T-helper 22 cell (primary cell): ENCODE data around the gene POLR2L.

Experiments
- DNase-seq: peaks from one replicate; pipeline ENCODE4 v3.0.0-alpha.2; 2020; ENCODE audit warnings: low read depth

The POLR2L gene

DNA sequence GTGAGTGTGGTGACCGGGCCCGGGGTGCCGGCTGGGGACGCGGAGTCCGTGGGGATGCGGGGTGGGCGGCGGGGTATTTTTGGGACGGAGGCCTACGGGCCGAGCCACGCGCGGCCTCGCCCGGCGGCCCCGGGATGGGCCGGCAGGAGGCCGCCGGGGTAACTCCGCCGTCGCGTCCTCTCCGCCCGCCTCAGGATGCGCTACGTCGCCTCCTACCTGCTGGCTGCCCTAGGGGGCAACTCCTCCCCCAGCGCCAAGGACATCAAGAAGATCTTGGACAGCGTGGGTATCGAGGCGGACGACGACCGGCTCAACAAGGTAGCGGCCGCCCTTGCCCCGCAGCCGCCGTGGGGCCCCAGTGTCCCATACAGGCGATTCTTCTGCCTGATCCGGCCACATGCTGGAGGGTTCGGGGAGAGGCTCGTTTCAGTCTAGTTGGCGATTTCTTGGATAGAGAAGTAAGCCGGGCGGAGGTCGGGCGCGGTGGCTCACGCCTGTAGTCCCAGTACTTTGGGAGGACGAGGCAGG is 32.2 kb downstream of the POLR2L start:
- no peak for DNase-seq

DNA sequence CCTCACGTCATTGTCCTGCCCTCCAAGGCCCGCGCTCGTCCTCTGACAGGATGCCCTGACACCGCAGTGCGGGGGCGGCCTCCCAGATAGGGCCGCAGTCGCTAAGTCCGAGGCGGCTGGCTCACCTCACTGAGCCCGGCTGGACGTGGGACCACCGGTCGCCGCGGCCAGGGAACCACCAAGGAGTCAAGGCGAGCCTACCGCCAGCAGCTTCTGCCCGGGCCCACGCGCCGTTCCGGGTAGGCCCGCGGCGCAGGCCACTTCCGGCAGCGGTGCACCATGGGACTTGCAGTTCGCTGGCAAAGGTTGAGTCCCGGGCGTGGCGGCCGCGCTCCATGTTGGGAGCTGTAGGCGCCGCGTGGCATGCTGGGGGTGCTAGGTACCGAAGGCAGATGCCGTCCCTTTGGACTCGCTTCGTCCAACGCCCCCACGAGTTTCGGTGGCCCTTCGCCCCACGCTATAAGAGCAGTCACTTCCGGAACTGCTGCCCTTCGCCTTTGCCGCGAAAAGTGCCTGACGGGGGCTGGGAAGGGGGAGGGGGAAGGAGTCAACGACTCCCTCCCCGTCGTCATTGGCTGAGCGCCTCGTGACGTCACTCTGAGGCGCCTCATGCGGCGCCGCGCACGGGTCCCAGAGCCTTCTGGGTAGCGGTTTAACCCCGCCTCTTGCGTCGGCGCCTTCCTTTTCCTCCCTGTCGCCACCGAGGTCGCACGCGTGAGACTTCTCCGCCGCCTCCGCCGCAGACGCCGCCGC is 32.9 kb downstream of the POLR2L start, which contains the start of gene RPLP2:
RPLP2 (plus strand) TSS at position 681 of the 753 bp plus-strand sequence. CDS start 268 bp downstream, outside the sequence.
- DNase-seq = peak; percentile 95

DNA sequence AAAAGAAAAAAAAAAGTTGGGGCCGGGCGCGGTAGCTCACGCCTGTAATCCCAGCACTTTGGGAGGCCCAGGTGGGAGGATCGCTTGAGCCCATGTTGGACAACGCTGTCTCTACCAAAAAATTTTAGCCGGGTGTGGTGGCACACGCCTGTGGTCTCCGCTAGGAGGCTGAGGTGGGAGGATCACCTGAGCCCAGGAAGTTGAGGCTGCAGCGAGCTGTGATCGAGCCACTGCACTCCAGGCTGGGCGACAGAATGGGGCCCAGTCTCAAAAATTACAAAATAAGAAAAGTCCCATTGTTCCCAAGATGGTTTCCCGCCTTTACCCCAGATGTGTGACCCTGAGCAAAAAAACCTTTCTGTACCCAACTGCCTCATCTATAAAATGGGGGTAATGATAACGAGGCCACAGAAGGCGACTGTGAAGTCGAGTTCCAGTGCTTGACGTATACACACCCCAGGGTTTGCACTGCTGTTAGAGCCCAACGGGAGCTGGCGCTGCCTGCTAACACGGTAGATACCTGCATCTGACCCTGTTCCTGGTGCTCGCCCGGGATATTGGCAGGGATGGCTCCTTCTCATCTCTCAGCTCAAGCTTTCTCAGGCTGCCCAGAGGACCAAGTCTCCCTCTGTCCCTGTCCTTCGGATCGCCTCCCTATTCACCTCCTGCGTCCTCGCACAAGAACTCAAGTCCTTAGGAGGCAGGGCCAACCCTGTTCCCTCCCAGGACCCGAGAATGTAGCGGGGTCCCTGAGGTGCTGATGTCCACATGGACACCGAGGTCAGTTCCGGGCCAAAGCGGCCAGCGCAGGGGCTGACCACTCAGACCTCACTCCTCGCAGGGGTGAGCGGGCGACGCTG is 33.7 kb downstream of the POLR2L start:
- DNase-seq = no peak

DNA sequence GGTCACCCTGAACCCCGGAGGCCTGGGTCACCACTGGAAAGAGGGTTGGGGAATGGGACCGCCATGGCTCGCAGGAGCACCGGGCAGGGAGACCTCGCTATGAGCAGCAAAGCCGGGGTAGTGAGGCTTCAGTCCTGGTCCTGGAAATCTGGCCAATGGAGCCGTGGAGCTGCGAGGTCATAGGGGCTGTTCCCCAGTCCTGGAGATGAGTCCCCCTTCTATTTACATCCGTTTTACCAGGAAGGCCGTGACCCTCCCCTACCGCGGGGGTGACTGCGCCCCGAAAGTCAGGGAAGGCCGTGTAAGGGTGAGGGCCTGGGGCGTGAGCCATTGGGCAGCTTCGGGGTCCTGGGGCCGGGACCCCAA is 37.7 kb downstream of the POLR2L start:
- DNase-seq = no peak

DNA sequence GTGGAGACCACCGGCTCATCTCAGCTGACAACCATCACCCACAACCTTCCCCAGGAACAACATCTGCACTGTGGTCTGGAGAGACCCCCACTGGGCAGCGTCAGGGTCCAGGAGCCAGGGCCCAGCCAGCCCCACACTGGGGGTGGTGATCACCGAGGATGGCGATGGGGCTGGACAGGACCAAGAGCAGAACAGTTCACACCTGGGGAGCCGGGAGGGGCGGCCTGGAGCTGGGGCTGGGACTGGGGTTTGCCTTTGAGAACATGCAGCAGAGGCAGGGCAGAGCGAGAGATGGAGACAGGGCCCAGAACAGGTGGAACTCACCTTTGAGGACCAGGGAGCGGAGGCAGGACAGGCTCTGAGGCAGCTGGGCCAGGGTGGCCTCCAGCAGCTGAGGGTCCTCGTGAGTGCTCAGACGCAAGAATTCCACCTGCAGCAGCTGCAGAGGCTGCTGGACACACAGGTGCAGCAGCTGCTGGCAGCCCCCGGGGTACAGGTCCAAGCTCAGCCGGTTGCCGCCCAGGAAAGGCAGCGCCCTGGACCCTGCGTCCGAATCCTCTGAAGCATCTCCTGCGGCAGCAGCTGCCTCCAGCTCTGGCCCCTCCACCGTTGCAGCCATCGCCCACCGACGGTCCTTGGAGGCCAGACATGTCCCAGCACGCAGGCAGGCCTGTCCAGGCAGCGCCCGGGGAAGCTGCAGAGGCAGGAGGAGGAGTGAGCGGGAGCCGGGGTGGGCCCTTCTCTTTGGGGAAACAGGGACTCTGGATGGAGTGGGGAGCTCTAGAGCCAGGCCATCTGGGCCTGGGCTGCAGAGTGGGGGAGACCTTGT is 38.3 kb downstream of the POLR2L start:
- no peak for DNase-seq

DNA sequence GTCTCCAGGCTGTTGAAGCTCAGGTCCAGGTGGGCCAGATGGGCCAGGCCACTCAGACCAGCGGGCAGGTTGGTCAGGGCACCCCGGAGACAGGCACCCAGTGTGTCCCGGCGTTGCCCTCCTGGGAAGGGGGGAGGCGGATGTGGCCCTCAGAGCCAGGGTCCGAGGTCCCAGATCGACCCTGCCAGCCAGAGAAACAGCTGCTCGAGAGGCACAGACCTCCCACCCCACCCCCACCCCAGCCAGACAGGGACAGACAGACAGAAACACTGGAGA is 38.9 kb downstream of the POLR2L start:
- no peak for DNase-seq

DNA sequence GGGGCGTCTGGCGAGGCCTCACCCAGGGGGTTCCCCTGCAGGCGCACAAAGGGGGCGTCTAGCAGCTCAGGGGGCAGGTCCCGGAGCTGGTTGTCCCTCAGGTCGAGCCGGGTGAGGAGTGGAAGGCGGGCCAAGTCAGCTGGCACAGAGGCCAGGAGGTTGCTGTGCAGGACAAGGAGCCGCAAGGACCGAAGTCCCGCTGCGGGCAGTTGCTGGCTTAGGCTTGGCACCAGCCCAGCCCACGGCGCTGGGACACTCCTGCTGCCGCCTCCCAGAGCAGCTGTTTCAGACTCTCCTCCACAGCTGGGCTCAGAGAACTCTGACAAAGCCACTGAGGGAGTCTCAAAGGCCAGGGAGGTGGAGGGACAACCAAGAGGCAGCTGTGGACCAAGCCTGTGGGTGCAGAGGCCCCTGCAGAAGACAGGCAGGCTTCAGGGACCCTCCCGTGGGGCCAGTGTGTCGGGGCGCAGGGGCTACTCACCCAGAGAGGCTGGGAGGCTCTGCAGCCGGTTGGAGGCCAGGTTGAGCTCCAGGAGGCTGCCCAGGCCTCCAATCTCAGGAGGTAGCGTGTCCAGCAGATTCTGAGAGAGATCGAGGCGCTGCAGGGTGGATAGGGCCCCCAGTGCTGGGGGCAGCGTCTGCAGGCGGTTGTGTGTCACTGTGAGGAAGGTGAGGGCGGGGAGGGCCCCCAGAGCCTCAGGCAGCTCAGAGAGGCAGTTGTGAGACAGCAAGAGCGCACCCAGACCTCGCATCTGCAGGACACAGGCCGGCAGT is 39.4 kb downstream of the POLR2L start:
- DNase-seq = no peak

DNA sequence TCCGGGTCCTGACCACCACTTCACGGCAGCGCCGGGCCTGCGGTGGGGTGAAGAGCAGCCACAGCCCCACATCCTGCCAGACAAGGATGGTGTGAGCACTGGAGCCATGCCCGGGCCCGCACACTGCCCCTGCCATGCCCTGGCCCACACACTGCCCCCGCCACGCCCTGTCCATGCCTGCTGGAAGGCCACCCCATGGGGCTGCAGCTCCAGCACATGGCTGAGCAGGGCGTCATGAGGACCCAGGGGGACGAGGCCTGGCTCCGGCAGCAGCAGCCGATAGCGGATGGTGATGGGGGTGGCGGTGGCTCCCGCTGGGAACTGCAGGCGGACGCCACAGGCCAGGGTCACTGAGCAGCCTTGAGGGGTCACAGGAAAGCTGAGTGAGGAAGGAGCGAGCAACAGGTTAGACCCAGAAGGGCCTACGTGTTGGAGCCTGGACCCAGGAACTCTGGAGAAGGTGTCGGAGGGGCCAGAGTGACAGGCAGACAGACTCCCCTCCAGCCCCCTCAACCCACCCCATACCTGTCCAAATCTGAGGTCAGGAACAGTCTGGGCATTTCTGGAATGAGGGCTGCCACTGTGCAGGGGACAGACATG is 40.2 kb downstream of the POLR2L start:
- no peak for DNase-seq

DNA sequence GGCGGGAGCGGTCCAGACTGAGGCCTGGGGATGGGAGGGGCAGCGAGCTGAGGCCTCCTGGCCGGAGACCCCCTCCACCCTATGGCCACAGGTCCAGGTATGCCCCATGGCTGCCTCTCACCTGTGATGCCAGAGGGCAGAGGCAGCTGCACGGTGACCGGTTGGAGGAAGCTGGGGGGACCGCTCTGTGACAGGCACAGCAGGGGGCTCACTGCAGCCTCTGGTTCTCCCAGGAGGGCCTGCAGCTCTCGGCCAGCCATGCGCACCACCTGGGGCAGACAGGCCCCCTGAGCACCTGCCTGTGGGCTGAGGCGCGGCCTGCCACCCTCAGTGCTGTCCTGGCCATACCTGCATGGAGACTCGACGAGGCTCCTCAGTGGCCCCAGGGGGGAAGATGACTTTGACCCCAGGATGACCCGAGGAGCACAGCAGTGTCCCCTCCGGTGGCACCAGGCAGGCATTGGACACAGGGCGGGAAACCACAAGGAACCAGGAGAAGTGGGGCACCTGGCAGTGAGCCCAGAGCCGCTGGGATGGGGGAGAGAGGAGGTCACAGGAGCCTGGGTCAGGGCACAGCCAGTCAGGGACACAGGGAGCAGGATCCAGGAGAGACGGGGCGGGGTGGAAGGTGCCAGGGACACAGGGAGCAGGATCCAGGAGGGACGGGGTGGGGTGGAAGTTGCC is 41.1 kb downstream of the POLR2L start:
- DNase-seq = no peak

DNA sequence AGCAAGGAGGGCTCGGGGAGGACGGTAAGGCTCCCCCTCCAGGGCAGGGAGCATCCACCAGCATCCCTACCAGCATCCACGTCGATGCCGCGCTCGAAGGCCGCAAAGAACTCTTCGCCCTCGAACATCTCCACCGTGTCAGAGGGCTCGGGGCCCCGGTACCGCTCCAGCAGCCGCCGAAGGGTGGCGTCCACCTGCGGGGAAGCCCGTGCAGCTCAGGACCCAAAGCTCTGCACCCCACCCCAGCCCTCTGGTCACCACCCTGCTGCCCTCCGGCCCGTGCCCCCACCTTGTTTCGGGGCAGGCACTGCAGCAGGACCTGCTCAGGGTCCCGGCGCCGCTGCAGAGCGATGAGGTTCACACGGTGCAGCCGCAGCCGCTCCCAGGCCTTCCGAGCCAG is 41.9 kb downstream of the POLR2L start:
- DNase-seq = no peak

DNA sequence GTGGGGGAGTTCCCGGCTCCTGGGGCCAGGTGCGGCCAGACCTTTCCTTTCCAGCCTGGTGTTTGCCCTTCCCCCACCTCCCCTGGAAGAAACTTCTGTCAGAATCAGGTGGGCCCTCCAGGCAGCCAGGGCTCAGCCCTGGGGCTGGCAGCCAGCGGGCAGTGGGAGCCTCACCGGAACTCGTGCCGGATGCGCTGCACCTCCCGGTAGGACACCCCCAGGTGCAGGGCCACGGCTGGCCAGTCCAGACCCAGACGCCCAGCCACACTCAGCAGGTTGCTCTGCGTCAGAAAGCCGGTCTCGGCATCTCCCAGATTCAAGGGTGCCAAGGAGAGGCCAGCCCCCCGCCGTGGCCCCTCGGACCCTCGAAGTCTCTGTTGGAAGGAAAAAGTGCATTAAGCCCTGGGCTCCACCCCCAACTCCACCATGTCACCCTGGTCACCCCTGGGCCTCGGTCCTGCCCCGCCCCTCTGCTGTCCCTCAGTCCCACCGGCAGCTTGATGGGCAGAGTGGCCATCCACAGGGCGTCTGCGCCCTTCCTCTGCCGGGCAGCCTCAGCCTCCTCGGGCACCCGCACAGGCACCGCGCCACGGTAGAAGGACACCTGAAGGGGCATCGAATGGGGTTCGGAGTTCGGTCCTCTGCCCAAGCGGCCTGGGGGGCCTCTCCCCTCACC is 42.5 kb downstream of the POLR2L start:
- no peak for DNase-seq

DNA sequence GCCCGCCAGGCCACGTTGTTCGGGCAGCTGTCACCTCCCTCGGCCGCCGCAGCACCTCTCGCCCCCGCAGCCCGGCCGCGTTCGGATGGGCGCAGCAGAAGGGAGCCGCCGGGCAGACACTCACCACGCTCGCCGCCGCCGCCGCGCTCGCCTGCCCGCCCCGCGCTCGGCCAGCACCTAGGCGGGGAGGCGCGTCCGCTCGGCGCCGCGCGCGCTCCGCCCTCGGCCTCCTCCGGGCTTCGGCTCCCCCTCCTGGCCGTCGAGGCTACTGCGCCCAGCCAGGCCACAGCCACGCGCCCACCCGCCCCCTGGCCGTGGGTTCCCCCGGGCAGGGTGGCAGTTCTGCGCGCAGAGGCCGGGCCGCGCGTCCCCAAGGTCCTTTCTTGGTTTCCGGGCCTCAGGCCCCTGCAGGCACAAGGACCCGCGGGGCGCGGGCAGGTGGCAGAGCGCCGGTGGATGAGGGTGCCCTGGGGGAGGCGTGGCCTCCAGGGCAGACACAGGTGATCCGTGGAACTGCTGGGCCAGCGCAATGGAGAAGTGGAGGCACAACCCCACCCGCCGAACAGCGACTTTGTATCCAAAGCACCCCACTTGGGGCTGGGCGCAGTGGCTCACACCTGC is 44.1 kb downstream of the POLR2L start, which contains the start of gene SLC25A22:
SLC25A22 (minus strand) TSS at position 189 of the 621 bp plus-strand sequence. CDS start 3,275 bp downstream, outside the sequence.
- DNase-seq = peak; percentile 65

DNA sequence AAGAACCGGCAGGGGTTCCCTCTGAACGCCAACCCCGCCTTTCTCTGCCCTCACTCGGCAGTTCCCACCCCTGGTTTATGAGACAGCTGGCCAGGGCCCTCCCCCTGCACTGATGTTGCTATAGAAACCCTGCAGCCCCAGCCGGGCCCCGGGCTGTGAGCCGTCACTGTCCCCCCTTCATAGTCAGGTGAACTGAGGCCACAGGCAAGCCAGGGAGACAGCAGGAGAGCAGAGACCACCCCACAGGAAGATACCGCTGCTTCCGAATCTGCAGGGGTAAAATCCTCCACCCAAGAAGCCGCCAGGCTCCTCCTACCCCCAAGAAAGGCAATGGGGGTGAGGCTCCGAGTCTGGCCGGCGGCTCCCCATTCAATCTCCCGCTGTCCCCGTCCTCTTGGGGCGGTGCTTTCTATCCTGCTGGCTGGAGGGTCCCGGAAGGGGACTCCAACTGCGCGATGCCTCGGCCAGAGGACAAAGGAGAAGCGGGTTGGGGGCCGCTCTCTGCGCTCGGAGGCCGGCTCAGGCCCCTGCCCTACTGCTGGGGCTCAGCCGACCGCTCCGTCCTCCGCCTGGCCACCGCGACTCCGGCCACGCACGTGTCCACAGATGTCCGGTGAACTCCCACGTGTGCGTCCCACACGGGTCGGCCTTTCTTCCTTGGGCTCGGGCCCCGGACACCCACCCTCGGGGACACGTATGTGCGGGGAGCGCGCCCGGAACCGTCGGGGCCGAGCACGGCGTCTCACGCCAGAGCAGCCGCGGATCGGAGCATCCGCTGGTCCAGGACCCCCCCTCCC is 44.8 kb downstream of the POLR2L start:
- DNase-seq = peak; percentile 82

DNA sequence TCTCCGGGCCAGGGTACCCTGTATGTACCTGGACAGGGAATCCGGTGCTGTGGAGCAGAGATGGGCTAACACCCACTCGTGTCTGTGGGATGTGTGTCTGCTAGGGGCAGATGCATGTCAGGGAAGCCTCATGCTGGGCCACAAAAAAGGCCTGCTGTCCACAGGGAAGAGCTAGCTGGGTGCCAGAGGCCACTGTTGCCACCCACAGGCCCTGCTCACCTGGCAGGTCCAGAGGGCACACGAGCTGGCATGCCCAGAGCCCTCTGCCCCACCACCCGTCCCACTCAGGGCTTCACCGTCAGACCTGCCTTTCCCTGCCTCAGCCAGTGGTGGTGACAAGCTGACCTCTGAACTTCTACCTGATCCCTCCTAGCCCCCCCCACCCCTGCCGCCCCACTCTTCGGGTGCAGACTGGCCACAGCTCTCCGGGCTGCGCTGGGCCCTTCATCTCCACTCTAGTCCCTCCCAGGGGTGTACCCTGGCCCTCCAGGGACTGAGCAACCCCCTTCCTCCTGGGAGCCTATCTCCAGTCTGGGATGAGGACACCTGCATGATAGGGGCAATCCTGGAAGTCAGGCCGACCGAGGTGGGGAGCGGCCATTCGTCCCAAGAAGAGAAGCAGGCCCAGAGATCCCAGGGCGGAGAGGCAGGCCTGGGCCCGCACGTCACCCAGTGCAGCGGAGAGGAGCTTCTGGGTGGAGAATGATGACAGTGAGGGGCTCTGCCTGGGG is 45.6 kb downstream of the POLR2L start:
- DNase-seq = no peak

DNA sequence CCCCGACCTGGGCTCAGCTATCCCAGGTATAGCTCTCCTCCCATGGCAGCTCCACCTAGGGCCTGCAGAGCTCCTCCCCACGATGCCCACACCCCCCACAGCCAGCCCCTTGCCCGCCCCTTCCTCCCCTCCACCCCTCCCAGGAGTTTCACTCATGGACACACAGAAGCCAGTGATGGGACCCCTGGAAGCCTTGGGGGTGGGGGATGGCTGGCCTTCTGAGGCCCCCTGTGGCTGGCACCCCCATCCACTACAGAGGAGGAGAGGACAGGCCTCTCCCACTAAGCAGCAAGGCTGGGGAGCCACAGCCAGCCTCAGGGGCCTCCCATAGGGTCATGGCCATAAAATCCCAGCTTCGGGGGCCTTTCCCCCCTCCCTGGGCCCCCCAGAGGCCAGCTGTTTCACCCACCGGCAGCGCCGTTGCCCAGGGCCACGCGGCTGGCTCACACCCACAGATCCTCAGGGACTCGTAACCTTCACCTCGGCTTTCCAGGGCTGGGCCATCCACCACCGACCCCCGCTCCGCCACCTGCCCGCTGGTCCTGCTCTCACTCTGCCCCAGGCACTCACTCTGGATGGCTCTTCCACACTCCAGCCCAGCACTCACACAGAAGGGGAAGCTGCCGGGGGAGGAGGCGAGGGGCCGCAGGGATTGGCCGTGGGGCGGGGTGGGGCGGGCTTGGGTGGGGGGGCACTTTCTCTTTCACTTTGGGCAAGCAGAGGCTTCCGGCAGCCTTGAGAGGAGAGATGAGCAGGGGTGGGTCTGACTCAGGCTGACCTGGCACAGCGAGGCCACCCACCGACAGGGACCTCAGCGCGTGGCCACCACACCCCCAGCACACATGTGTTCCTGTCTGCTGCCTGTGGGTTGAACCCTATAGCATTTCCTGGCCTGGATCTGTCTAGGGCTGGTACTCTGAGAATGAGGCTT is 46.4 kb downstream of the POLR2L start:
- DNase-seq = peak; percentile 70

DNA sequence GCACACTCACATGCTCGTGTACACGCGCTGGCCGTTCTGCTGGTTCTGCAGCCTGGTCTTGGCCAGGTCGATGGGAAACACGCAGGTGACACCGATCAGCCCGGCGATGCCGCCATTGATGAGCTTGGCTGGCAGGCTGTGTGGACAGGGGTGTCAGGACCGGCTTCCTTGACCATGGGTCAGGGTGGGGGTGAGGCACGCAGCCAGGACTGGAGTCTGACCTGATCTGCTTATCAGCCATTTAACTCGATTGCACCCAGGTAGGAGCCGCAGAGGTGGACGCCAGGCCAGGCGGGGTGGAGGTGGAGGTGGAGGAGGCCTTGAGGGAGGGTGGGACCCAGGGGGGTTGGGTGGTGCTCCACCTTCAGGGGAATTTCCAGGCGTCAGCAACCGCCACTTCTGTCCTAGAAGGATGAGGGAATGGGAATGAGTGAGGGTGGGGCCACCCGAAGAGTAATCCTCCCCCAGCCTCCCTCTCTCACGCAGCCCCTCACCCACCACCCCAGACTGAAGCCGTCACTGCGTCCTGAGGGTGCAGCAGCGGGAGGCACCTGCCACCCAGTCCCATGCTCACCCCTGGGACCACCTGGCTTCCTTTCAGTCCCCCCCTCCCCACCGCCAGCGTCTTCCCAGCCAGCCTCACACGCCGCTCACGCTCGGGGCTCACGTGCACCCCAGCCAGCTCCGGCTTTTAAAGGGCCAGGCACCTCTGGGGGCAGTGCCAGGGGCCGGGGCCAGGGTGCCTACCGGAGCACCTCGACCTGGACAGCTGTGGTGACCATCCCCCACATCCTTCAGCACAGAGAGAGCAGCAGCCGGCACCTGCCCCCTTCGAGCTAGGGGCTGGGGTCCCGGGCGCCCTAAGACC is 47.3 kb downstream of the POLR2L start:
- DNase-seq = no peak
